IPS-NIHi11 (cell line): ENCODE measurements around the gene ZNF618.
A peak's percentile ranks its signal among the peaks of the same experiment; 100 is the strongest.

Source experiments
- DNase-seq: peaks from one replicate; pipeline ENCODE4 v3.0.0; 2012; ENCODE audit warnings: mixed read lengths, low spot score

ZNF618 gene

DNA sequence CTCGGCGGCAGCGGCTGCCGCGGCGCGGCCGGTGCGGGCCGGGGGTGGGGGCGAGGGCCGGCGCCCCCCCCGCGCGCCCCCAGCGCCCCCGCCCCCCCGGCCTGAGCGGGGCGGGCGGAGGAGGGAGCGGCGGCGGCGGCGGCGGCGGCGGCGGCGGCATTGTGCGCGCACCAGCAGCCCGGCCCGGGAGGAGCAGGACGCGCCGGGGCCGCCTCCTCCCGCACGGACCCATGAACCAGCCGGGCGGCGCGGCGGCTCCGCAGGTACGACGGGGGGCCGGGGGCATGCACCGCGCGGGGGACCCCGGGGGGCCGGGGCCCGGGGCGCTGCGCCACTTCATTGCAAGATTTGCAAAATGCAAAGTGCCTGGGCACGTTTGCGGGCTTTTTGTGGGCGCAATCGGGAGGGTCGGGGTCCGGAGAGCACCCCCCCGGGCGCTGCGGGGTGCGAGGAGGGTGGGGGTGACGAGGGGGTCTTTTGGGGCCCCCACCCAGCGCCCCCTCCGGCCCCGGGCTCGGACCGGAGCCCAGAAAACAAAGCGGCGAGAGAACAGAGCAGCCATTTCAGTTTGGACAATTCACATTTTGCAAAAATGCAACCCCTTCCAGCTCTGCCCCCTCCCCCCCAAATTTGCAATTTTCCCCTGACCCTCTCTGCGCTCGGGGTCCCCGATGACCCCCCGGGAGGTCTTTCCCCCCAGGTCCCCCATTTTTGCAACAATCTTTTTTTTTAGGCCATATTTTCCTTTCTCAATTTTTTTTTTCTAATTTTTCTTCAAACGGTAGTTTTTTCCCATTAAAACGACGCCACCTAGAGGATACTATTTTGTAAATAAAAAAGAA, at the start of gene ZNF618:
TSS of gene ZNF618 (plus strand) at position 159 of the 842 bp plus-strand sequence. CDS start at position 231, 72 bp downstream.
- peak; percentile 82 for DNase-seq

GRCh38 chr9:113828221-113828620, 47.9 kb upstream of the ZNF618 start:
- no peak for DNase-seq

DNA sequence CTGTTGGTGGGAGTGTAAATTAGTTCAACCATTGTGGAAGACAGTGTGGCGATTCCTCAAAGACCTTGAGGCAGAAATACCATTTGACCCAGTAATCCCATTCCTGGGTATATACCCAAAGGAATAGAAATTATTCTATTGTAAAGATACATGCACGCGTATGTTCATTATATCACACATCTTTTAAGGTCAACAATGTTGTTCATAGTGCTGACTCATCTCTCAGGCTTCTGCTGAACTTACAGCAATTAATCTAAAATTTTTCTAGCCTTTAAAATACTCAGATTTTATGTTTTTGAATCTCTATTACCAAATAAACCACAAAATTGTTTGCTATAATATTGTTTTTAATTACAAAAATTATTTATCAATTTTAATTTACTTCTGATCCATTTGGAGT, 38.8 kb upstream of the ZNF618 start:
- no peak for DNase-seq

GRCh38 chr9:113842086-113842485, 34.0 kb upstream of the ZNF618 start:
- no peak for DNase-seq

- DNase-seq, result no peak
Measured at GRCh38 chr9:113844466-113844865, 31.6 kb upstream of the ZNF618 start.

GRCh38 chr9:113851359-113851758, 24.8 kb upstream of the ZNF618 start:
- no peak for DNase-seq

DNA sequence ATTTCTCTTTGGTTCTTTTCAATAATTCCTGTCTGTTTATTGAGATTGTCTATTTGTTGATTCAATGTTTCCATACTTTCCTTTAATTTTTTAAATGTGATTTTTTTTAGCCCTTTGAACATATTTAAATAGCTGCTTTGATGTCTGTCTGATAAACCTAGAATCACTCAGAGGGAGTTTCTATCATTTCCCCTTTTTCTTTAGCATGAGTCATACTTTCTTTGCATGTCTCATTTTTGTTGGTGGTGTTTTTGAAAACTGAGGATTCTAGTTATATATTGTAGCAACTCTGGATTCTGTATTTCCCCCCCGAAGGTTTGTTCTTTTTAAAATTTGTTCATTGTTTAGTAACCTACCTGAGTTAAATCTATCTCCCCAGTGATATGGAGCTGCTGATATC, 24.2 kb upstream of the ZNF618 start:
- DNase-seq, result no peak

DNA sequence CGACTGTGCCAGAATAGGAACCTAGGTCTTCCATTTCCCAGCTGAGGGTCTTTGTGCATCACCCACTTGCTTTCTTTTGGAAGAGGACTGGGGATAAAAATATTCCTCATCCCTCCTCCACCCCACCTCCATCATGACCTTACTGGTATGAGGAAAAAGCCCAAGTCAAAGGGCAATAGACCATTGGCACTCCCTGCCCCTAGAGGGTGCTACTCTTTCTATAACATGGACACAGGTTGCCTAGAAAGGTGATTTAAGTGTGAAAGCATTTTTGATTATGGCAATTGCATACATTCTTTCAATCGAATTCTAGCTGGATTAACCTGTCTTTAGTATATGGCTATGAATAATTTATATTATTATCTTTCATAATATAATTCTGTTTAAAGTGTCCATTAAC, 22.8 kb upstream of the ZNF618 start:
- peak; percentile 60 for DNase-seq

DNA sequence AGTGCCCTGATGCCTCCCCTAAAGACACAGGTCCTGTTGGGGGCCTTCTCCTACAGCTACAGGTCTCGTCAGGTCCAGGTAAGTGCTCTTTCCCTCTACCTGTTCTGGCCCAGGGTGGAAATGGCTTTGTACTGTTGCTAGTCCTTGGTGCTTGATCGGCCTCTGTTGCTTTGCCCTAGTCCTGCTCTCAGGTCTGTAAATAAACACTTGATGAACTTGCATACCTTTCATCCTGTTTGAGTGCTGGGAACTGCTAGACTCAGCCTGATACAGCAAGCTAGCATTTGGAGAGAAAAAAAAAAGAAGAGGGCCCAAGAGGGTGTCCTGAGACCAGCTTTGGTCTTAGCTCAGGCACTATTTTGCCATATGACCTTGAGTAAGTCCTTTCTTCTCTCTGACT, 21.8 kb upstream of the ZNF618 start:
- DNase-seq, result no peak

- peak; percentile 23 for DNase-seq
Measured at GRCh38 chr9:113857875-113858274, 18.2 kb upstream of the ZNF618 start.

DNA sequence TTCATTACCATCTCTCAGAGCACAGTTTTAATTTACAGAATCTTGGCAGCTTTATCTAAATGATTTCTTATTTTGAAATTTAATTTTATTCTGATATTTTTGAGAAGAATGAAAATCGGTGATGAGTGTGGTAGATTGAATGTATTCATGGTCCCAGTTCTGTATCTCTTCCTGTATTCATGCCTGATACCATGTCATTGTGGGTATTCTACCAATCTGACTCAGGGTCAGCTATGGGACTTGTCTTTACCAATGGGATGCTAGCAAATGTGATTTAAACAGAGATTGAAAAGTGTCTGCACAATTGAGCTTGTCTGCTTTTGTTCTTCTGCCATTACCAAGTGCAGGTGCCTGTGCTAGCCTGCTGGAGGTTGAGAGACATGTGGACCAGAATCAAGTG, 17.8 kb upstream of the ZNF618 start:
- no peak for DNase-seq

- no peak for DNase-seq
Measured at GRCh38 chr9:113863345-113863744, 12.8 kb upstream of the ZNF618 start.

- no peak for DNase-seq
Measured at GRCh38 chr9:113868501-113868900, 7.6 kb upstream of the ZNF618 start.

- DNase-seq, result no peak
Measured at GRCh38 chr9:113872485-113873143, 3.5 kb upstream of the ZNF618 start.

DNA sequence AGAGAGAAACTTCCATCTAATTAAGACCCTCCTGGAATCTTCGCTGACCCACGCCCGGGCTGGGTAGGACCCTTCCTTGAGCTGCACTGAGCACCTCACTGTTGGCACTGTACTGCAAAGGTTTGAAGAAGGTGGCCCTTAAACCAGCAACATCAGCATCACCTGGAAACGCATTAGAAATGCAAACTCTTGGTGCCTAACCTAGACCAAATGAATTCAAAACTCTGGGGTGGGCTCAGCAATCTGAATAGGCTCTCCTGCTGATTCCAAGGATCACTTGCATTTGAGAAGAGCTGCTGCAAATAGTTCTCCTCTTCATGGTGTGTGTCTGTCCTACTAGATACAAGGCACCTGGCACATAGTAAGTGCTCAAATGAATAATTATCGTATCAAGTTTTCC, 2.7 kb upstream of the ZNF618 start:
- no peak for DNase-seq

GRCh38 chr9:113873926-113874325, 2.2 kb upstream of the ZNF618 start:
- DNase-seq, result no peak

DNA sequence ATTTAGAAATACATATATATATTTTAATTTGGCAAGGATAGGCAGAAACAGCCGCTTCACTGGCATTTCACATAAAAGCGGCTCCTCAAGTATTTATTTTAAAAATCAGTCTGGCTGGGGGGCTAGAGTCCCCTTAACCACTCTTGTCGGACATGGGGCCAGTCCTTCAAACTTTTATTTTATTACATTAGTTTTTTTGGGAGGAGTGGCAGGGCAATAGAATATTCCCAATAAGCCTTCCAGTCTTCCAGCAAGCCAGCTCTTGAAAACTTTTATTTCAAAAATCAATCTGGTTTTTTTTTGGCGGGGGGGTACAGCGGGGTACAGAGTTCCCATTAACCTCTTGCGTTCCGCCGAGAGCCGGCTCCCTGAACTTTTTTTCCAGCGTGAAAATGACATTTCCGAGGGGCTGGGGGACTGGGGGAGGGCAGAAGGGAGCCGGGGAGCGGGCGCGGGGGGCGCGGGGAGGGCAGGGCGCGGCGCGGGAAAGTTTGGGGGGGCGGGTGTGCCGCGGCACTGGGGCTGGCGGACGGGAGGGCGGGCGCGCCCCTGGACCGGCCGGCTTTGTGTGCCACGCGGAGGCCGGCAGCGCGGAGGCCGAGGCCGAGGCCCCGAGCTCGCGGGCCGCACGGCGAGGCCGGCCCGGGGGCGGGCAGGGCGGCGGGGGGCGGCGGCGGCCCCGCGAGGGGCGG, 504 bp upstream of the ZNF618 start:
- peak; percentile 84 for DNase-seq

DNA sequence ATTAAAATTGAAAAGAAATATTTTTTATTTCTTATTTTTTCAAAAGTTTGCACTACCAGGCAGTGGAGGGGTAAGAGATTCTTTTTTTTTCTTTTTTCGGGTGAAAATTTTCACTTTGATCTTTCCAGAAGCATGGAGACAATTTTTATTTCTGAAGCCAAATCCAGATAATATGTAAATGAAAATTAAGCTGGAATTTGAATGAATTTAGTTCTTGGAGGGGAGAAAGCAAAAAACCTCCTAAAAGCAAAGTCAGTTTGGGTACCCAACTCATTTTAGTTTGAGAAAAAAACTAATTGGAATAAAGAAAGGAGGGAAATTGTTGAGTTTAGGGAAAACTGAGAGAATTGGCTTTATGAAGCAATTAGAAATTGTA, 872 bp downstream of the ZNF618 start:
- DNase-seq, result no peak

- DNase-seq, result no peak
Measured at GRCh38 chr9:113879318-113879717, 3.2 kb downstream of the ZNF618 start.

GRCh38 chr9:113879911-113880310, 3.8 kb downstream of the ZNF618 start:
- DNase-seq, result no peak

DNA sequence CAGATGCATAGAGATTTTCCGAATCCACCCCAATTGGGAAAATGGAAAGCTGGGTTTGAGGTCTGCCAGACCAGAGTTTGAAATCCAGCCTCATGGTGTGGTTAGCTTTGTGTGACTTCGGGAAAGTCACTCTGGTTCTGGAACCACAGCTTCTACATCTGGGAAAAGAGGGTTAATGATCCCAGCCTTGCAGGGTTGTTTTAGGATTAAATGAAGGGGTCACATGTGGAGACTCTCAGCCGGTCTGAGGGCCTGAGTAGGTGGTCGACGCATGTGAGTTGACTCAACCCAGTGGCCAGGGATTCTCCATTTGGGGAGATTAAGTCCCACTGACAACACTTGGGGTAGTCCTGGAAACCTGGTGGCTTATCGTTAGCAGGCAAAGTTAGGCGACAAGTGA, 6.1 kb downstream of the ZNF618 start:
- no peak for DNase-seq

GRCh38 chr9:113882636-113883164, 6.6 kb downstream of the ZNF618 start:
- no peak for DNase-seq
